Measurements from ENCODE around the gene S100A9. TPM values are rescaled to one million over a fixed set of nuclear protein-coding genes. Genes with fewer than 3 reads are reported as not detected.

S100A9 gene
- total RNA-seq, 1 experiment from 2014 or later: 0.44 TPM

- peaks cover 10% of the 10 kb centered on the region for H3K27me3 ChIP-seq (ENCODE audit: control insufficient read depth, insufficient read depth, low read length)
- ATAC-seq: peak; percentile 67
- in situ Hi-C loops (cut with HindIII; ENCODE audit: low pct_unique_long_range_greater_than_20kb, low sequenced_read_pairs): loop anchor here (10.0 to 25.0 kb wide), 2 partner anchors 141 to 259 kb away; partner anchors contain the start of genes S100A14 and S100A16
These were observed 4.3 kb upstream of the S100A9 start for GRCh38 chr1:153353226-153353947.

More at GRCh38 chr1:153353226-153353947, 4.3 kb upstream of the S100A9 start:
- H3K4me3 ChIP-seq (ENCODE audit: low read depth in 2 of 2, low read length in 2 of 2): no peak overlapping the region
- H3K9me3 ChIP-seq (ENCODE audit: control insufficient read depth, insufficient read depth, low read depth, low read length): no peaks in the 10 kb centered on the region
- ChIA-PET POLR2A (no interaction called here), CTCF (interaction anchor here (0.6 to 2.4 kb wide), 13 partner anchors 35 to 327 kb away, joined by 3 to 26 read pairs (median 5); no protein-coding TSS in a partner anchor)
- intact Hi-C loops (cut with micrococcal nuclease; ENCODE audit: unreplicated experiment): no loop called here
- no peak for DNase-seq (ENCODE audit: low read depth, low spot score)
- no peaks in the 10 kb centered on the region for H3K36me3 ChIP-seq (ENCODE audit: control insufficient read depth, insufficient read depth, low read length)
- TF ChIP-seq CTCF (IDR thresholded peaks at IDR 0.05): peak; percentile 80
- TF ChIP-seq TCF7L2 (IDR thresholded peaks at IDR 0.05; ENCODE audit: low read depth, low read length): no peak
- no peak for TF ChIP-seq REST (IDR thresholded peaks at IDR 0.05; ENCODE audit: insufficient read depth in 1 of 2, low read depth in 2 of 2, low read length in 1 of 2)
- BruUV-seq (replicated peaks): no TSS peak
- H3K4me1 ChIP-seq (ENCODE audit: control insufficient read depth, insufficient read depth, low read length): 0 out of 2 replicates have a peak, but pooled peaks cover 3% of the 10 kb centered on the region
- H3K27ac ChIP-seq (ENCODE audit: low read length): no peak overlapping the region

Measured in Panc1 (cell line).